HepG2 (cell line): ENCODE results near the gene NCR3LG1. TPM values are rescaled to one million over a fixed set of nuclear protein-coding genes. Genes with fewer than 3 reads are reported as not detected.
A peak's percentile ranks its signal among the peaks of the same experiment; 100 is the strongest.

Experiments
- ATAC-seq: fragments of 200-7000 bp; cut with Tn5 transposase; 3 replicates; pipeline ENCODE4 v1.9.1; 2020; ENCODE audit warnings: mild to moderate bottlenecking, moderate library complexity
- BruUV-seq: library from RNA; stranded (reverse); fragments of 400-500 nt; replicated peaks from 2 replicates; lab custom pipeline; 2021; lab: Mats Ljungman, UMichigan
- CTCF ChIA-PET: fragments of 300-600 bp; formaldehyde crosslinking; extraction: SDS; loops from one replicate; lab custom pipeline; 2021; ENCODE audit warnings: low total read pairs, inconsistent platforms, low intra/inter-chr PET ratio; lab: Yijun Ruan, JAX
- POLR2A ChIA-PET: fragments of 350-600 bp; sonication (Branson Sonifier 250); formaldehyde crosslinking; loops from one replicate; lab custom pipeline; 2020; ENCODE audit warnings: antibody characterized with exemption, inconsistent platforms; lab: Yijun Ruan, JAX
- DNase-seq: peaks from one replicate; pipeline ENCODE4 v3.0.0-alpha.2; 2015; ENCODE audit warnings: low spot score
- FAIRE-seq: peaks from 3 replicates; lab custom pipeline; 2011; peaks lifted over from hg19 to GRCh38; lab: Jason Lieb, UNC
- H2AFZ ChIP-seq: one replicate; pipeline ENCODE4 v1.6.1; 2011; ENCODE audit warnings: low read length, inconsistent platforms
- H3K27ac ChIP-seq: fragments of 300-600 bp; 3 replicates; pipeline ENCODE4 v1.8.0; 2011; ENCODE audit warnings: mixed run types, mild to moderate bottlenecking, mixed read lengths, low read length, inconsistent platforms; ENCODE audit not compliant: insufficient read depth; ENCODE audit errors: extremely low read length
- H3K27me3 ChIP-seq, 2 experiments: fragments of 200-600 bp in 1 of 2; 2 replicates in 1 of 2; 3 replicates in 1 of 2; pipeline versions ENCODE4 v1.6.0 to v1.8.0; 2011; ENCODE audit warnings: low read length in 2 of 2, mild to moderate bottlenecking in 2 of 2, moderate library complexity in 2 of 2, inconsistent platforms in 1 of 2; ENCODE audit not compliant: insufficient read depth in 2 of 2, control insufficient read depth in 1 of 2
- H3K36me3 ChIP-seq, 2 experiments: fragments of 200-600 bp in 1 of 2; replicated peaks in 1 of 2; 2 replicates in 1 of 2; 3 replicates in 1 of 2; pipeline versions ENCODE4 v1.5.1 to v1.8.0; 2011; ENCODE audit warnings: low read length in 2 of 2, inconsistent platforms in 1 of 2; ENCODE audit not compliant: insufficient read depth in 2 of 2, control insufficient read depth in 1 of 2
- H3K4me1 ChIP-seq: 2 replicates; pipeline ENCODE4 v1.5.1; 2012; ENCODE audit warnings: low read length, inconsistent platforms; ENCODE audit not compliant: insufficient read depth
- H3K4me2 ChIP-seq: 2 replicates; pipeline ENCODE4 v1.6.0; 2011; ENCODE audit warnings: low read depth, low read length, inconsistent platforms
- H3K4me3 ChIP-seq, 3 experiments: fragments of 200-600 bp in 1 of 3; sonication (generic), shearing (Covaris generic) in 1 of 3; replicated peaks in 1 of 3; 2 replicates each; pipeline ENCODE4 v1.5.1; 2011 to 2016; ENCODE audit warnings: low read length in 3 of 3, inconsistent platforms in 2 of 3, low read depth in 2 of 3, mild to moderate bottlenecking in 2 of 3, control low read depth in 1 of 3, mixed read lengths in 1 of 3; ENCODE audit not compliant: insufficient read depth in 1 of 3
- H3K79me2 ChIP-seq: one replicate; pipeline ENCODE4 v1.6.1; 2011; ENCODE audit warnings: low read length, inconsistent platforms; ENCODE audit not compliant: insufficient read depth
- H3K9ac ChIP-seq: 2 replicates; pipeline ENCODE4 v1.6.0; 2011; ENCODE audit warnings: mild to moderate bottlenecking, low read depth, low read length, inconsistent platforms; ENCODE audit not compliant: insufficient read depth
- H3K9me3 ChIP-seq: 2 replicates; pipeline ENCODE4 v1.5.1; 2012; ENCODE audit warnings: mild to moderate bottlenecking, low read length
- H4K20me1 ChIP-seq: 2 replicates; pipeline ENCODE4 v1.6.0; 2011; ENCODE audit warnings: inconsistent platforms, mild to moderate bottlenecking, low read length, moderate library complexity; ENCODE audit not compliant: insufficient read depth
- ASH2L ChIP-seq: fragments of 300-600, 200-600 bp; sonication (generic); IDR thresholded peaks from 2 replicates; pipeline ENCODE4 v1.7.0; 2017; ENCODE audit warnings: low read depth, mild to moderate bottlenecking, moderate library complexity, mixed read lengths, low read length; ENCODE audit not compliant: insufficient read length
- CHD2 ChIP-seq: IDR thresholded peaks from 2 replicates; pipeline ENCODE4 v1.6.1; 2011; ENCODE audit warnings: low read depth, low read length, improper control_type of control experiment
- ETV5 ChIP-seq: IDR thresholded peaks from 2 replicates; pipeline ENCODE4 v1.6.1; 2018; ENCODE audit warnings: missing biosample characterization, missing genetic modification reagents, inconsistent platforms, borderline replicate concordance
- HDAC2 ChIP-seq: sonication (generic); formaldehyde crosslinking; IDR thresholded peaks from 2 replicates; pipeline ENCODE4 v1.4.0; 2020; ENCODE audit warnings: missing genetic modification reagents
- HOXA9 ChIP-seq: sonication (generic); formaldehyde crosslinking; IDR thresholded peaks from 2 replicates; pipeline ENCODE4 v1.8.1; 2022; ENCODE audit warnings: missing genetic modification reagents, mild to moderate bottlenecking, moderate library complexity, borderline replicate concordance
- MIER2 ChIP-seq: IDR thresholded peaks from 2 replicates; pipeline ENCODE4 v1.6.1; 2016; ENCODE audit warnings: missing biosample characterization, missing genetic modification reagents
- MTF1 ChIP-seq: sonication (generic); formaldehyde crosslinking; IDR thresholded peaks from 2 replicates; pipeline ENCODE4 v1.5.0; 2020; ENCODE audit warnings: missing genetic modification reagents
- NCOR1 ChIP-seq: fragments of 200-600 bp; sonication (generic); IDR thresholded peaks from 2 replicates; pipeline ENCODE4 v1.7.0; 2017; ENCODE audit warnings: antibody characterized with exemption, low read length, borderline replicate concordance
- PHF5A ChIP-seq: IDR thresholded peaks from one replicate; pipeline ENCODE4 v1.6.1; 2018; ENCODE audit warnings: low read depth, missing genetic modification reagents; ENCODE audit not compliant: unreplicated experiment
- REPIN1 ChIP-seq: sonication (generic); formaldehyde crosslinking; IDR thresholded peaks from 2 replicates; pipeline ENCODE4 v1.8.0; 2022; ENCODE audit warnings: missing genetic modification reagents, low read depth, mild to moderate bottlenecking, borderline replicate concordance
- RXRB ChIP-seq: IDR thresholded peaks from 2 replicates; pipeline ENCODE4 v1.6.1; 2016; ENCODE audit warnings: borderline replicate concordance, missing genetic modification reagents, missing compliant biosample characterization
- SIX1 ChIP-seq: sonication (generic); formaldehyde crosslinking; IDR thresholded peaks from 2 replicates; pipeline ENCODE4 v1.4.0; 2020; ENCODE audit warnings: missing genetic modification reagents, borderline replicate concordance
- TAF1 ChIP-seq: sonication (generic); formaldehyde crosslinking; IDR thresholded peaks from 2 replicates; pipeline ENCODE4 v1.4.0; 2020; ENCODE audit warnings: missing genetic modification reagents
- TRIM24 ChIP-seq: sonication (generic); formaldehyde crosslinking; IDR thresholded peaks from 2 replicates; pipeline ENCODE4 v1.8.0; 2022; ENCODE audit warnings: mild to moderate bottlenecking, missing genetic modification reagents
- XBP1 ChIP-seq: sonication (generic); formaldehyde crosslinking; IDR thresholded peaks from 2 replicates; pipeline ENCODE4 v1.5.0; 2020; ENCODE audit warnings: missing genetic modification reagents
- ZNF20 ChIP-seq: sonication (generic); formaldehyde crosslinking; IDR thresholded peaks from 2 replicates; pipeline ENCODE4 v1.4.0; 2020; ENCODE audit warnings: mild to moderate bottlenecking, moderate library complexity, missing genetic modification reagents
- ZNF317 ChIP-seq: sonication (generic); formaldehyde crosslinking; IDR thresholded peaks from 2 replicates; pipeline ENCODE4 v1.5.0; 2020; ENCODE audit warnings: mild to moderate bottlenecking, missing genetic modification reagents
- ZNF44 ChIP-seq: sonication (generic); formaldehyde crosslinking; IDR thresholded peaks from 2 replicates; pipeline ENCODE4 v1.5.1; 2020; ENCODE audit warnings: mild to moderate bottlenecking, missing genetic modification reagents
- ZNF614 ChIP-seq: IDR thresholded peaks from 2 replicates; pipeline ENCODE4 v1.6.1; 2018; ENCODE audit warnings: missing biosample characterization, missing genetic modification reagents, inconsistent platforms, borderline replicate concordance
- ZNF777 ChIP-seq: sonication (generic); formaldehyde crosslinking; IDR thresholded peaks from 2 replicates; pipeline ENCODE4 v1.4.0; 2020; ENCODE audit warnings: missing genetic modification reagents
- WGBS: methylation state at CpG from one replicate; pipeline ENCODE4 v1.1.6; 2017; ENCODE audit warnings: low lambda C conversion rate; 5-methylcytosine and 5-hydroxymethylcytosine counted together
- in situ Hi-C: cut with HindIII; loops from 2 replicates; pipeline ENCODE4 v1.10.0; 2017; ENCODE audit warnings: low pct_unique_long_range_greater_than_20kb; ENCODE audit not compliant: extremely low pct_ligation_motif_present
- intact Hi-C: fragments of 100-400 bp; cut with micrococcal nuclease; formaldehyde crosslinking; loops from one replicate; pipeline ENCODE4 v1.10.0; 2022; ENCODE audit not compliant: unreplicated experiment
- polyA plus RNA-seq, 8 experiments: library from polyadenylated mRNA; depleted of rRNA in 3 of 8; stranded (reverse) in 7 of 8; unstranded in 1 of 8; fragments of >200 nt; fragmentation: Illumina TruSeq in 4 of 8; extraction: Trizol in 4 of 8; gene quantifications; 2 replicates each; pipeline versions ENCODE4 v1.2.1 to v1.2.3, GENCODE V29; 2011 to 2016; ENCODE audit warnings: low read depth in 4 of 8, missing spikeins in 1 of 8, mixed read lengths in 1 of 8; ENCODE audit not compliant: insufficient read depth in 1 of 8
- total RNA-seq, 5 experiments: library from RNA; depleted of rRNA; stranded (reverse); fragments of >200 nt; fragmentation: Illumina TruSeq; extraction: Trizol; gene quantifications; 2 replicates each; pipeline ENCODE4 v1.2.3, GENCODE V29; 2016; ENCODE audit warnings: low read depth in 1 of 5
- TF ChIP-seq, protein P1 (sequence below): sonication (generic); formaldehyde crosslinking; IDR thresholded peaks from 2 replicates; pipeline ENCODE4 v1.5.0; 2020; ENCODE audit warnings: missing genetic modification reagents
- TF ChIP-seq, protein P2 (sequence below): sonication (generic); formaldehyde crosslinking; IDR thresholded peaks from 2 replicates; pipeline ENCODE4 v1.8.0; 2022; ENCODE audit warnings: mild to moderate bottlenecking, missing genetic modification reagents

Gene NCR3LG1
- total and polyA plus RNA-seq, 2 of the 13 experiments (the other 11 are each of a cell fraction or from before 2014, with no cell fraction given): 16.1 to 25.1 TPM

DNA sequence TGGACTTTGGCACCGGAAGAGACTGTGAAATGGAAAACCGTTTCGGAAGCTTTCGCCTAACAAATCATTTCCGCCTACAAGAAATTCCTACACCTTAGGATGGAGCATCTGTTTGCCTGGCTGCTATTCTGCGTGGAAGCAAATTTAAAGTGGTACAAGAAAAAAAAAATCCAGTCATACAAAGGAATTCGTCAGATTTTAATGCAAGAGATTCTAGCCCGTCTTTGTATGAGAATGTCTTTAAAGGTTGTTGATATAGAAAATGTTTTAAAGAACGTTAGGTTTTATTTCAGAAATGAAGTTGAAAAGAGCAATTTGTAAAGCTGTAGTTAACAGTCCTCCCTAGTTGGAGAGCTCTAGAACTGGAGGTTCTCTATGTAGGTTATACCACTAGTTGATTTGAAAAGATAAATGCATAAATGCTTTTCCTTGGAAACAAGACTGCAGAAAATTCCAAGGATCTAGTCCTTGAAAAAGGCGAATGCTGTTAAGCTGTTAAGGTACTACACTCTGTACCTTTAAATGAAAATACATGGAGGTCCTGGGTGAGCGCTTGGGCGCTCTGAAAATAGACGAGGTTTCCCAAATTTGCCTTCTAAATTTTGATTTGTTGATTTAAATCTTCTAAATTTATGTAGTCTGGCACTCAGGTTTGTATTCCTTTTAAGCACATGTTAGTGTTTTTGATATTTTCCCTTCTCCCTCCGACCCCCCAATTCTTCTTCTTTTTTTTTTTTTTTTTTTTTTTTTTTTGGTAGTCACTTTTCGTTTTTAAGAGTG, 2.4 kb downstream of the NCR3LG1 start:
- Histone ChIP-seq H3K9me3 (no peaks in the 10 kb centered on the region), H3K36me3 (peaks cover 4 to 24% of the 10 kb centered on the region in 2 experiments), H3K79me2 (peaks cover 45% of the 10 kb centered on the region), H3K27me3 (peaks cover 0 to 4% of the 10 kb centered on the region in 2 experiments; a peak in 2 of 5 replicates), H3K4me3 (peak overlapping the region; percentile 73 to 76 (median 73)), H3K27ac (peak overlapping the region; percentile 96), H3K4me2 (peak overlapping the region; percentile 99), H3K9ac (peak overlapping the region; percentile 82), H2AFZ (no peak overlapping the region), H4K20me1 (no peaks in the 10 kb centered on the region; the same call in 1 of the 2 replicates), H3K4me1 (peaks cover 44% of the 10 kb centered on the region)
- no TSS peak for BruUV-seq
- DNase-seq (peak; percentile 90), FAIRE-seq (peak; percentile 26), ATAC-seq (no peak)
- ChIA-PET CTCF (interaction anchor here (1.3 kb wide), 1 partner anchor 151 kb away, joined by 3 read pairs; no protein-coding TSS in a partner anchor), POLR2A (interaction anchor here (0.8 to 3.2 kb wide), 6 partner anchors 27 to 343 kb away, joined by 3 to 13 read pairs (median 6); partner anchors contain the start of genes NUCB2, PIK3C2A and RPS13)
- in situ Hi-C loops: loop anchor here (10.0 kb wide), 1 partner anchor 149 kb away; the partner anchor contains the start of gene PIK3C2A
- intact Hi-C loops: loop anchor here (1.0 to 2.0 kb wide), 5 partner anchors 77 to 157 kb away; partner anchors contain the start of gene NUCB2
- 11% methylated on average over 15 of the region's 15 CpGs for WGBS
- TF ChIP-seq ZNF44 (CRISPR knock-in tag) (0 out of 2 replicates have a peak, but pooled peaks have one; percentile 5), ZNF614 (no peak), HDAC2 (CRISPR knock-in tag) (no peak), ZNF777 (CRISPR knock-in tag) (no peak; the same call in 1 of the 2 replicates), RXRB (peak; percentile 66; the same call in 1 of the 2 replicates), PHF5A (CRISPR knock-in tag) (no peak), CHD2 (no peak), HOXA9 (CRISPR knock-in tag) (no peak), MTF1 (no peak), XBP1 (CRISPR knock-in tag) (no peak), MIER2 (CRISPR knock-in tag) (no peak), TRIM24 (no peak), ZNF317 (CRISPR knock-in tag) (0 out of 2 replicates have a peak, but pooled peaks have one; percentile 3), ETV5 (CRISPR knock-in tag) (peak; percentile 98), TAF1 (CRISPR knock-in tag) (peak; percentile 4; the same call in 1 of the 2 replicates), ASH2L (peak; percentile 68), REPIN1 (CRISPR knock-in tag) (no peak), NCOR1 (peak; percentile 48; the same call in 1 of the 2 replicates), ZNF20 (CRISPR knock-in tag) (0 out of 2 replicates have a peak, but pooled peaks have one; percentile 38), SIX1 (peak; percentile 55; the same call in 1 of the 2 replicates)
- TF ChIP-seq, protein P1, sequence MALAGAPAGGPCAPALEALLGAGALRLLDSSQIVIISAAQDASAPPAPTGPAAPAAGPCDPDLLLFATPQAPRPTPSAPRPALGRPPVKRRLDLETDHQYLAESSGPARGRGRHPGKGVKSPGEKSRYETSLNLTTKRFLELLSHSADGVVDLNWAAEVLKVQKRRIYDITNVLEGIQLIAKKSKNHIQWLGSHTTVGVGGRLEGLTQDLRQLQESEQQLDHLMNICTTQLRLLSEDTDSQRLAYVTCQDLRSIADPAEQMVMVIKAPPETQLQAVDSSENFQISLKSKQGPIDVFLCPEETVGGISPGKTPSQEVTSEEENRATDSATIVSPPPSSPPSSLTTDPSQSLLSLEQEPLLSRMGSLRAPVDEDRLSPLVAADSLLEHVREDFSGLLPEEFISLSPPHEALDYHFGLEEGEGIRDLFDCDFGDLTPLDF (CRISPR knock-in tag): 0 out of 2 replicates have a peak, but pooled peaks have one; percentile 10
- TF ChIP-seq, protein P2, sequence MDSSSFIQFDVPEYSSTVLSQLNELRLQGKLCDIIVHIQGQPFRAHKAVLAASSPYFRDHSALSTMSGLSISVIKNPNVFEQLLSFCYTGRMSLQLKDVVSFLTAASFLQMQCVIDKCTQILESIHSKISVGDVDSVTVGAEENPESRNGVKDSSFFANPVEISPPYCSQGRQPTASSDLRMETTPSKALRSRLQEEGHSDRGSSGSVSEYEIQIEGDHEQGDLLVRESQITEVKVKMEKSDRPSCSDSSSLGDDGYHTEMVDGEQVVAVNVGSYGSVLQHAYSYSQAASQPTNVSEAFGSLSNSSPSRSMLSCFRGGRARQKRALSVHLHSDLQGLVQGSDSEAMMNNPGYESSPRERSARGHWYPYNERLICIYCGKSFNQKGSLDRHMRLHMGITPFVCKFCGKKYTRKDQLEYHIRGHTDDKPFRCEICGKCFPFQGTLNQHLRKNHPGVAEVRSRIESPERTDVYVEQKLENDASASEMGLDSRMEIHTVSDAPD: peak; percentile 60; the same call in 1 of the 2 replicates
